LNCAP (cell line): ENCODE data around the gene RHOH.

Source experiments
- TF ChIP-seq, protein P1 (sequence below): fragments of 450-650 bp; IDR thresholded peaks from 2 replicates; pipeline ENCODE4 v1.5.1; 2017; ENCODE audit warnings: mild to moderate bottlenecking

The RHOH gene

DNA sequence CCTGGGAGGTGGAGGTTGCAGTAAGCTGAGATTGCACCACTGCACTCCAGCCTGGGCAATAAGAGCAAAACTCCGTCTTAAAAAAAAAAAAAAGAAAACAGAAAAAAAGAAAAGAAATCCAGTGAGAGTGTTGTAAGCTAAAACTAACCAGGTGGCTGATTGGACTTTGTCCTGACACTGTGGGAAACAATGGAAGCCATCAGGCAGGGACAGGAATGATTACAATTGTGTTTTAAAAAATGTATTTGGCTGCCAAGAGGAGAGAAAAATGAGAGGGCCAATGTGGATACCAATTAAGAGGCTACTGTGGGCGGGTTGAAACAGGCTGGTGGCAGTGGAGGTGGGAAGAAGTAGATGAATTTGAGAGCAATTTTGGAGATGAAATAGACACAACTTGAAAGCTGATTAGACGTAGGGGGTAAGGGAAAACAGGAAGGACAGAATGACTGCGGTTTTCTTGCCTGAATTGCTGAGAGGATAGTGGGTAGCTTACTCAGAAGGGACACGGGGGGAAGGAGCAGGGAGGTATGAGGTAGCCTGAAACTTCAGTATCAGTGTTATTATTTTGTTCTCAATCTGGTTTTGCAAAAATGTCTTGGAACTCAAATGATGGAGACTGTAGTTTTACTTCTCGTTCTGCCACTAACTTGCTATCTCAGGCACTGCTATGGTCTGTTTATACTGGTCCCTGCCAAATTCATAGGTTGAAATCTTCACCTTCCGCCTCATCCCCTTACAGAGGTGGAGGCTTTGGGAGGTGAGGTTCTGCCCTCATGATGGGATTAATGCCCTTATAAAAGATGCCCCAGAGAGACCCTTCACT lies 92.7 kb downstream of the RHOH start:
- TF ChIP-seq, protein P1, sequence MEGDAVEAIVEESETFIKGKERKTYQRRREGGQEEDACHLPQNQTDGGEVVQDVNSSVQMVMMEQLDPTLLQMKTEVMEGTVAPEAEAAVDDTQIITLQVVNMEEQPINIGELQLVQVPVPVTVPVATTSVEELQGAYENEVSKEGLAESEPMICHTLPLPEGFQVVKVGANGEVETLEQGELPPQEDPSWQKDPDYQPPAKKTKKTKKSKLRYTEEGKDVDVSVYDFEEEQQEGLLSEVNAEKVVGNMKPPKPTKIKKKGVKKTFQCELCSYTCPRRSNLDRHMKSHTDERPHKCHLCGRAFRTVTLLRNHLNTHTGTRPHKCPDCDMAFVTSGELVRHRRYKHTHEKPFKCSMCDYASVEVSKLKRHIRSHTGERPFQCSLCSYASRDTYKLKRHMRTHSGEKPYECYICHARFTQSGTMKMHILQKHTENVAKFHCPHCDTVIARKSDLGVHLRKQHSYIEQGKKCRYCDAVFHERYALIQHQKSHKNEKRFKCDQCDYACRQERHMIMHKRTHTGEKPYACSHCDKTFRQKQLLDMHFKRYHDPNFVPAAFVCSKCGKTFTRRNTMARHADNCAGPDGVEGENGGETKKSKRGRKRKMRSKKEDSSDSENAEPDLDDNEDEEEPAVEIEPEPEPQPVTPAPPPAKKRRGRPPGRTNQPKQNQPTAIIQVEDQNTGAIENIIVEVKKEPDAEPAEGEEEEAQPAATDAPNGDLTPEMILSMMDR: no peak

DNA sequence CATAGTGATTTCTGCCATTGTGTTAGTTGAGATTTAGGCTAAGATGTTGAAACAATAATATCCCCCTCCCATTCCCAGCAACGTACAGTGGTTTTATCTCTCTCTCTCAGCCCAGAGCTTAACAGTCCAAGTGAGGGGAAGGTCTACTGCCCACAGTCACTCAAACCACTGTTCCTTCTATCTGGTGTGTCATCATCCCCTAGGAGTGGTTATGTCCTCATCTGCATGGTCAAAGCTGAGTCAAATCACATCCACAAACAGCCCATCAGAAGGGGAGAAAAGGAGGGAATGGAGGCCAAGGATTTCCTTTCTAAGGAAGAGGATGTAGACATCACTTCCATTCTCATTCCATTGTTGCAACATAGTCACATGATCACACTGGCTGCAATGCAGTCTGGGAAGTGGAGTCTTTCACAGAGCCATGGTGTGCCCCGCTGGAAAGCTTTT lies 95.5 kb downstream of the RHOH start:
- TF ChIP-seq, protein P1: no peak

DNA sequence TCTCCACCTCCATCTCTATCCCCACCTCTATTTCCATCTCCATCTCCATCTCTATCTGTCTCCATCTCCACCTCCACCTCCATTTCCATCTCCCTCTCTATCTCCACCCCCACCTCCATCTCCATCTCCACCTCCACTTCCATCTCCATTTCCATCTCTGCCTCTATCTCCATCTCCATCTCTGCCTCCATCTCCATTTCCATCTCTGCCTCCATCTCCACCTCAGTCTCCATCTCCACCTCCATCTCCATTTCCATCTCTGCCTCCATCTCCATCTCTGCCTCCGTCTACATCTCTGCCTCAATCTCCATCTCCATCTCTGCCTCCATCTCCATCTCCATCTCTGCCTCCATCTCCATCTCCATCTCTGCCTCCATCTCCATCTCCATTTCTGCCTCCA lies 97.5 kb downstream of the RHOH start:
- TF ChIP-seq, protein P1: no peak

DNA sequence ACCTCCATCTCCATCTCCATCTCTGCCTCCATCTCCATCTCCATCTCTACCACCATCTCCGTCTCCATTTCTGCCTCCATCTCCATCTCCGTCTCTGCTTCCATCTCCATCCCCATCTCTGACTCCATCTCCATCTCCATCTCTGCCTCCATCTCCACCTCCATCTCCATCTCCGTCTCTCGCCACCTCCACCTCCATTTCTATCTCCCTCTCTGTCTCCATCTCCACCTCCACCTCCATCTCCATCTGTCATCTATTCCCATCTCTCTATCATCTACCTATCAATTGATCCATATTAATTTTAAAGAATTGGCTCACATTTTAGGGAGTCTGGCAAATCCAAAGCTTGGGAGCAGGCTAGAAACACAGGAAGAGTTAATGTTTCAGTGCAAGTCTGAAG lies 98.7 kb downstream of the RHOH start:
- TF ChIP-seq, protein P1: no peak
